Fibroblast of skin of left quadriceps (primary cell): ENCODE data around the gene PAX1.

Source experiments
- DNase-seq, 2 experiments: peaks; one replicate each; pipeline ENCODE4 v3.0.0-alpha.2; 2013; ENCODE audit warnings: low read depth in 2 of 2

Gene PAX1

GRCh38 chr20:21739682-21740081 is 34.2 kb downstream of the PAX1 start:
- no peak for DNase-seq

- no peak for DNase-seq
Observed at GRCh38 chr20:21741266-21741665, 35.8 kb downstream of the PAX1 start.

- DNase-seq = no peak
Observed at GRCh38 chr20:21762646-21763045, 57.2 kb downstream of the PAX1 start.

GRCh38 chr20:21767200-21767738 is 61.8 kb downstream of the PAX1 start:
- no peak for DNase-seq

- no peak for DNase-seq
Observed at GRCh38 chr20:21767739-21768223, 62.3 kb downstream of the PAX1 start.
